ENCODE results near the gene ANKFN1.

DNA sequence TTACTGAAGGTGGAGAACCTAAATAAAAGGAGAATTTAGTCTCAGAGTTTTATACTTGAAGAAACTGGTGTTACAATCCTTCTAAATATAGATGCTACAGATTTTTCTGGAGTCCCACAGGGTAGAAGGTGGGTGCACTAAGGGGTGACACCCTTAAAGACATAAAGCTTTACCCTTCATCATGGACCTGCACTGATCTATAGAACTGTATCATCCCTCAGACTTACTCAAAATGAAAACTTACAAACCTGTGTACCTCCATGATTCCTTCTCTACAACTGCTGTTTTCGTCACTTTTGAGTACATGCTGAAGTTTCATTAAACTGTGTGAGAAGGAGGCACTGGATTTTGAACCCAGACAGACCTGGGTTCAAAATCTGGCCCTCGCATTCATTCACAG, 270.7 kb downstream of the ANKFN1 start:
- TF ChIP-seq CTCF (IDR thresholded peaks at IDR 0.05; ENCODE audit: low read length) (no peak), EZH2phosphoT487 (IDR thresholded peaks at IDR 0.05; ENCODE audit: low read length) (no peak)

Measured in MM.1S (cell line).